NCI-H187 treated with DMSO at 0.1 percent for 48 hours (cell line): ENCODE data around the gene MR1.
"Not testable (repeated sequence)": the region's sequence is repeated elsewhere in the genome, so short reads cannot be mapped to it uniquely, and the experiment has no call there.

Experiments used
- DNase-seq: peaks from one replicate; lab custom pipeline; 2025; lab: John Stamatoyannopoulos, UW

MR1 gene

GRCh38 chr1:181028615-181029014, 5.2 kb upstream of the MR1 start:
- DNase-seq, result no peak

DNA sequence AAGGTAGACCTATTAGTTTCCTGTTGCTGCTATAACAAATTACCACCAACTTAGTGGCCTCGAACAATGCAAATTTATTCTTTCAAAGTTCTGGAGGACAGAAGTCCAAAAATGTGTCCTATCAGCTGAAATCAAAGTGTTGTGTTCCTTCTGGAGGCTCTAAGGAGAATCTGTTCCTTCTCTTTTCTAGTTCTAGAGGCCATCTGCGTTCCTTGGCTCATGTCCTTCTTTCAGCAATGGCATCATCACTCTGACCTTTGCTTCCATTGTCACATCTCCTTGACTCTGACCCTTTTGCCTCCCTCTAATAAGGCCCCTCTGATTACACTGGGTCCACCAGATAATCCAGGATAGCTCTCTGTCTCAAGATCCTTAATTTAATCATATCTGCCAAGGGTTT, 1.2 kb upstream of the MR1 start:
- no peak for DNase-seq

DNA sequence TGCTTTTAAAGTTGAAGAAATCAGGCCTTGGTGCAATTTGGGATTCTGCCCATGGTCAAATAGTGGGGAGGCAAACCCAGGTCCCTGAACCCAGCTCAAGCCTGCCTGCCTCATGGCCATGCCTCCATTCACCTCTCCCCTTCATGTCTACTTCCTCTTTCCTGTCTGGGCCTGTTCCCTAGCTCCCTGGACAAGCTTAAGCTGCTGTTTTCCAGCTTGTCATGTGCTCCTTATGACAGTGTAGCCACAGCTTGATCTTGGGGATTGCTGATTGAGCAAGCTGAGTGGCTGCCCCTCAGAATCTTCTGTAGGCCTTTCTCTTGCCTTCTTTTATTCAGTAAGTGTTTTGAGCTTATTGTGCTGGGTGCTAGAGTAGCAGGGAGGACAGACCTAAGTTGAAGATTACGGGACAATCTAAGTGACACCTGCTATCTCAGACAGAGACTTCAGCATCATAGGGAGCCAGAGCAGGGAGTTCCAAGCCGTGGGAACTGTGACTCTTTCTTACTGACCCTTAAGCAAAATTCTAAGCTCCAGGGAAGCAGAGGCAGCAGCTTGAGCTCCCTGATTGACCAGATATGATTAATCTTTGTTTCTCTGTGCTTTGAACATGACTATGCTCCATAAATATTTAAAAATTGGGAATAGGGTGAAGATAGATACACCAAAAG, 520 bp upstream of the MR1 start:
- DNase-seq, result no peak

GRCh38 chr1:181035210-181035609, 1.4 kb downstream of the MR1 start:
- not testable (repeated sequence) for DNase-seq

- no peak for DNase-seq
Measured at GRCh38 chr1:181036107-181036836, 2.5 kb downstream of the MR1 start.

DNA sequence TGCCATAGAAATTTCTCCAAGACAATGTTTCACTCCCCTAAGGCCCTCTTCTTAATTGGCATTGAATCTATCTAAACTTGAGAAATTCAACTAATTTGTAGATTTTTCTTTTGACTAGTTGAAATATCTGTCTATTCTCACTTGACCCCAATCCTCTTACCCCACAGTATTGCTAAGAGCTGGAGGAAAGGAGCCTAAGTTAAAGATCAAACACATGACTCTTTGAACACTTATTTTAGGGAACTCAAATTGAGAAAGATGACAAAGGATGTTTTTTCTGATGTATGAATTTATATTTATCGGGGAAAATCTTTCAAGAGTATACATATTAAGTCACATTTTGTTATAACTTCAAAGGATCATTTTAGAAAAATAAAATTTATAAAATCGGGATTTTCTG, 3.6 kb downstream of the MR1 start:
- no peak for DNase-seq

DNA sequence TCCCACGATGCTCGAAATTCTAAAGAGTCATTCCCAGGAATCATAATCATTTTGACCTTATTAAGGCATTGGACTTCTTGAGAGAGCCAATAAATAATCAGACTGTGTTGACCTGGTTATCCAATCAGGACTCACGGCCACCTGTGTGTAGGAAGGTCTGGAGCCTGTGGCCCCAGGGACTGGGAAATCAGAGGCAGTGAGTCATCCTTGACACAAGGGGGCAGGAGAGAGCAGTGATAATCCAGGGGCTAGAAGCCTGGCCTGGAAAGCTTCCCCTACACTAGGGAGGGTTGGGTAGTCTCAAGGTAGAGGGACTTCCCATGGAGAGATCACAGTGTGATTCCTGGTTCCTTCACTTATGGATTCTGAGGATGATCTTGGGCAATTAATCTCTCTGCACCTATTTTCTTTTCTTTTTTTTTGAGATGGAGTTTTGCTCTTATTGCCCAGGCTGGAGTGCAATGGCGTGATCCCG, 4.7 kb downstream of the MR1 start:
- DNase-seq, result peak; percentile 66

DNA sequence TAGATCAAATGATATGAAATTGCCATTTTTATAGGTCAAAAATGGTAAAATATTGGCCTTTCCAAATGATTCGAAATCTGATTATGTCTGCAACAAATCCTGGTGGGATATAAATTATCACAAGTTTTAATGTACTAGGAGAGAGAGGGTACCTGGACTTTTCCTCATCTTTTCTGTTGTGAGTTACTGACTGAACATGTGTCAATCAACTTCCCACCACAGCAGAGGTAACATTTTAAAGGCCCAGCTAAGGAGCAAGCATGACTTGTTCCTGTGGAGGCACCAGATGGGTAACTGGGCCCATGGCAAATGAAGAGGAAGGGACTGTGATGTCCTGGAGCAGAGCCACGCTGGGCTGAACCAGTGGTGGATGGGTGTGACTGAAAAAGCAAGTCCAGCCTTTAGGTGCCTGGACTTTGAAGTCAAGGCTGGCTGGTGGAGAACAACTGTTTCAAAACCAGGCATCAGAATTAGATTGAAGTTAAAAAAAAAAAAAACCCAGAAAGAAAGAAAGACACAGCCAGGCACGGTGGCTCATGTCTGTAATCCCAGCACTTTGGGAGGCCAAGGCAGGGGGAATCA, 6.6 kb downstream of the MR1 start:
- no peak for DNase-seq

DNA sequence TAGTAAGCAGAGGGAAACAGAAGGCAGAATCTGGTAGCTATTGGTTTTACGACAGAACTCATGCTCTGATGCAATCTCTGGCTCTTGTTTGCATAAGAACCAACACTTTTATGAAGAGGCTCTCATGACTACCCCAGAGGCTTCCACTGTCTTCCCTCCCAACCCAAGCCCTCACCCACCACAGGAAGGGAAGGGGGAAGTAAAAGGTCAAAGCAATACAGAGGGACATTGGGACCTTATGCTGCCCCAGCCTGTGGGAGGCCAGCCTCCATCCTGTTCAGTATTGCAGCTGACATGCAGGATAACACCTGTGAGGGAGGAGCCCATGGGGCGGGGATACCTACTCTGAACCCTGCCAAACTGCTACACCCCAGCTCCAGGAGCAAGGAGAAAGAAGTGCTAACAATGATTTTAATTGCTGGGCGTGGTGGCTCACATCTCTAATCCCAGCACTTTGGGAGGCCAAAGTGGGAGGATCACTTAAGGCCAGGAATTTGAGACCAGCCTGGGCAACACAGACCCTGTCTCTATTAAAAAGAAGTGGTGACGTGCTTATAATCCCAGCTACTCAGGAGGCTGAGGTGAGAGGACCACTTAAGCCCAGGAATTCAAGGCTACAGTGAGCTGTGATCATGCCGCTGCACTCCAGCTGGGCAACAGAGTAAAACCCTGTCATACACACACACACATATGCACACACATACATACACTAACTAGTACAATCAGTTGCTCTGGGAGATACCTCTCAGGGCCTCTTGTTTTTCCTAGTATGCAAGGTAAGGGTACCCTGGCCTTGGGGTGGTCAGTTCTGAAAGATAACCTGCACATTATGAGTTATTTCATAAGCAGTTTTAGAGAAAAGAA, 9.5 kb downstream of the MR1 start:
- peak; percentile 81 for DNase-seq

- no peak for DNase-seq
Measured at GRCh38 chr1:181044449-181044966, 10.7 kb downstream of the MR1 start.

- not testable (repeated sequence) for DNase-seq
Measured at GRCh38 chr1:181045946-181046345, 12.2 kb downstream of the MR1 start.

- DNase-seq, result no peak
Measured at GRCh38 chr1:181049378-181049777, 15.6 kb downstream of the MR1 start.

DNA sequence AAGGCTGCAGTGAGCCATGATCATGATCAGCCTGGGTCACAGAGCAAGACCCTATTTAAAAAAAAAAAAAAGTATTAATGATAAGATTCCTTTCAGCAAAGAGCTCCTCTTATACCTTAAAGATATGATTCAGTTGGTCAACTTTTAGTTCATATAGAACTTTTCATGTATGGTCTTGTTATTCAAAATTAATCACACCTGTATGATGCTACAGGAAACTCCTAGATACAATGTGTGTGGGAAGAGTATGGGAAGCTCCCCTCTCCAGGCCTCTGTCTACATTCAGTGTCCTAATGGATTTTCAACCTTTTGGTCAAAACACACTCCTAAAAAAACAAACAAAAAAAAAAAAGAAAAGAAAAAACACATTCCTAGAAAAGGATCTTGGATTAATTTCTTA, 17.1 kb downstream of the MR1 start:
- no peak for DNase-seq

GRCh38 chr1:181056560-181056959, 22.8 kb downstream of the MR1 start:
- no peak for DNase-seq

DNA sequence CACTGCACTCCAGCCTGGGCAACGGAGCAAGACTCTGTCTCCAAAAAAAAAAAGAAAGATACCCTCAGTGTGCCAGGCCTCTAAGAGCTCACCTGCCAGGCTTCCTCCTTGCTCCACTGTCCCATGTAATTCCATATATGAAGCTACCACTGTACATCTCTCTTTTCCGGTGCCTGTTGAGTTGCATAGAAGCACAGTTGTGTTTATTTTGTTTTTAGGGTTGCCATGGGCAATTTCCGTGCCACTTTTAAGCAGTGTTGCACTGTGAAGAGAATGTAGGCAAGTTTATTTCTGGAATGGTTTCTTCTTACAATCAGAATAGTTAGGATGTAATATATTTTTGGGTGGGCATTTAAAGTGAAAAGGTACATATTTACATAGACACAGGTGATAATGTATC, 23.3 kb downstream of the MR1 start:
- no peak for DNase-seq

DNA sequence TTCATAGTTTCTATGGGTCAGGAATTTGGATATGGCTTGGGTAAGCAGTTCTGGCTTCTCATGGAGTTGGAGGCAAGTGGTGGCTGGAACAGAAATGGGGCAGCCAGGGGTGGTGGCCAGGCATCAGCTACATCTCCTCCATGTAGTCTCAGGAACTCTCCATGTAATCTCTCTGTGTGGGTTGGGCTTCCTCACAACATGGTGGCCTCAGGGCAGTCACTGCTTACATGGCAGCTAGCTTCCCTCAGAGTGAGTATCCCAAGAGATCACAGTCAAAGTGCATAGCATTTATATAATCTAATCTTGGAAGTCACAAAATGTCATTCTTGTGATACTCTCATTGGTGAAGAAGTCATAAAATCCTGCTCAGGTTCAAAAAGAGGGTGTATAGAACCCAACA, 25.7 kb downstream of the MR1 start:
- DNase-seq, result no peak

GRCh38 chr1:181060066-181060465, 26.3 kb downstream of the MR1 start:
- no peak for DNase-seq

GRCh38 chr1:181060947-181061346, 27.2 kb downstream of the MR1 start:
- not testable (repeated sequence) for DNase-seq

DNA sequence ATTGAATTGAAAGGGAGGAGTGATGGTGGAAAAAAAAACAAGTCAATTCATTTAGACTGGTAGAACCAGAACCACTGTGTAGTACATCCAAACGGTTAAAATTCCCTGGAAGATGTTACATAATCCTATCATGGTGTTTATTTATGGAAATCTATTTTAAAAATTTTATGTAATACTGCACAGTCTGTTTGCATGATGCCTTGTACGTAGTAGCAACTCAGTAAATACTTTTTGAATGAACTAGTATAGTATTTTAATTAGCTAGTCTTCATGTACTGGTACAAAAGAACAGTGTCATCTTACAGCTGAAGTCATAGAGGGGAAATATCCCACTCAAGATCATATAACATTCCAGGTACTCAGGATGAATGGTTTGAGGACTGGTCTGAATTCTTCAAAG, 27.7 kb downstream of the MR1 start:
- no peak for DNase-seq

DNA sequence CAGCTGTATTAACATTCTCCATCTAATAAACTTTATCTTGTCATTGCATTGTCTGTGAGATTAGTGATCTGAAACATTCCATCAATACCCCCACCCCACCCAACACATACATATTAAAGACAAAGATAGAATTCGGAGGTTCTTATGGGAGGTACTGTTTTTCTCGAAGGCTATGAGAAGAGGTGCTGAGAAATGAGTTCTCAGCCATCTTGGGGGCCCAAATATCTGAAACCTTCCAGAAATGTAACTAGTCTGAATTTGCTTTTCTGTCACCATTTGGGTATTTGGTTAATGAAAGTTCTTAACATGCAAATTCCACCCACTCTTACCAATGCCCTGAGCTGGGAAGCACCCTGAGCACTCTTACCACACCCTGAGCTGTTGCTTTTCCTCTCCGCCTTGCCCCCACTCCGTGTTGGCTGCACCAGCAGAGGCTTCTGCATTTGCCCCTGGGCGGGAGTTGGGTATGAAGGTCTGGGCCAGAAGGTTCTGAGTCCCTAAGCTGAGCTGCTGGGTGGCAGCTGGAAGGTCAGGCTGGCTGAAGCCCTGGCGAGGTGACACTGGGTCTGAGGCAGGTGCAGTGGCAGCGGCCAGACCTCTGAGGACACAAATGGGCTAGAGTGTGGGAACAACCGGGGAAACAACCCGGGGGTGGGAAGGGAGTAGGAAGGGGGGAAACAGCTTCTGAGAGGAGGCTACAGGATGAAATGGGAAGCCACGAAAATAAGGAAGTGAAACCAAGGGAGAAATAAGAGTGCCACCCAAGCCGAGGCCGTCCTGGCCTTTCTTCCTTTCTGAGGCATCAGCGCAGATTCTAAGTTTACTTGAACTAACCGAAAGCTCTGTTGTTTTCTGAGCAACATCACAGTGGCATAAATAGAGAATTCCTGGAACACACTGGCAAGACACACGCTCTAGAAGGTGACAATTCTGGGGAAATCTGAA, 28.4 kb downstream of the MR1 start:
- no peak for DNase-seq

DNA sequence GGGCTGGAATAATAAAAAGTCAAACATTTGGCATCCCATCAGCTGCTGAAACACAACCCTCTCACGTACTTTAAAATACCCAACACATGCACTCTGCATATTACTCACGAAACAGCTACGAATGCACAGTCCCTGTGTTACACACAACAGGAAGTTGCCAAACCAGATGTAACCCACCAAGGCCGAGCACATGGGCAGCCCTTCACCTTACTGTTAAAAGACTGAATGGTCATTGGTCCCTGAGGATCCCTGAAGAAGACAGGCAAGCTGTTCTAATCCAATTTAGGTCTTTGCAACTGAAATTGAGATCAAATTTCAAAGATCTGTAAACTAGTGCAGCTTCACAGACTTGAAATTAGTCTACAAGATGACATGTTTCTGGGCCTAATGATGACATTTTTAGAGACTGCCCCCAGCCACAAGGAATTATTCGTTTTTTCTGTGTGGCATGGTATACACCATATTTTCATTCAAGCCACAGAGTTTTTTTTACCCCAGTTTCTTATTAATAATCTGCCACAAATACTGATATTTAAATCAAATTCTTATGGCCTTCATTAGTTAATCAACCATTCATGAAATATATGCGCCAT, 29.1 kb downstream of the MR1 start:
- DNase-seq, result no peak
